ENCODE data around the gene PANK4. TPM values are rescaled to one million over a fixed set of nuclear protein-coding genes. Genes with fewer than 3 reads are reported as not detected.

The PANK4 gene
- polyA plus RNA-seq, 1 donor (not counting 4 experiments of a cell fraction or from before 2014, with no cell fraction given) = 14.5 TPM

- TF ChIP-seq, protein P1, sequence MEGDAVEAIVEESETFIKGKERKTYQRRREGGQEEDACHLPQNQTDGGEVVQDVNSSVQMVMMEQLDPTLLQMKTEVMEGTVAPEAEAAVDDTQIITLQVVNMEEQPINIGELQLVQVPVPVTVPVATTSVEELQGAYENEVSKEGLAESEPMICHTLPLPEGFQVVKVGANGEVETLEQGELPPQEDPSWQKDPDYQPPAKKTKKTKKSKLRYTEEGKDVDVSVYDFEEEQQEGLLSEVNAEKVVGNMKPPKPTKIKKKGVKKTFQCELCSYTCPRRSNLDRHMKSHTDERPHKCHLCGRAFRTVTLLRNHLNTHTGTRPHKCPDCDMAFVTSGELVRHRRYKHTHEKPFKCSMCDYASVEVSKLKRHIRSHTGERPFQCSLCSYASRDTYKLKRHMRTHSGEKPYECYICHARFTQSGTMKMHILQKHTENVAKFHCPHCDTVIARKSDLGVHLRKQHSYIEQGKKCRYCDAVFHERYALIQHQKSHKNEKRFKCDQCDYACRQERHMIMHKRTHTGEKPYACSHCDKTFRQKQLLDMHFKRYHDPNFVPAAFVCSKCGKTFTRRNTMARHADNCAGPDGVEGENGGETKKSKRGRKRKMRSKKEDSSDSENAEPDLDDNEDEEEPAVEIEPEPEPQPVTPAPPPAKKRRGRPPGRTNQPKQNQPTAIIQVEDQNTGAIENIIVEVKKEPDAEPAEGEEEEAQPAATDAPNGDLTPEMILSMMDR (optimal IDR thresholded peaks at IDR 0.05 in 1 of 3, IDR thresholded peaks at IDR 0.05 in 1 of 3, conservative IDR thresholded peaks at IDR 0.05 in 1 of 3; ENCODE audit: extremely low read depth in 1 of 3, insufficient read depth in 2 of 3, low read length in 3 of 3) = no peak
- TF ChIP-seq EZH2 (IDR thresholded peaks at IDR 0.05; ENCODE audit: low read length) = no peak
- H3K4me3 ChIP-seq (ENCODE audit: control insufficient read depth in 2 of 3, extremely low read depth in 1 of 3, insufficient read depth in 2 of 3, low read depth in 1 of 3, low read length in 3 of 3) = no peak overlapping the region
- no peaks in the 10 kb centered on the region for H3K36me3 ChIP-seq (ENCODE audit: control insufficient read depth in 2 of 2, extremely low read depth in 1 of 2, insufficient read depth in 2 of 2, low read length in 2 of 2)
- no peak overlapping the region for H3K27ac ChIP-seq (ENCODE audit: control insufficient read depth, insufficient read depth, low read length)
- no peaks in the 10 kb centered on the region for H3K9me1 ChIP-seq (ENCODE audit: control insufficient read depth, extremely low read depth, insufficient read depth, low read length)
- no peaks in the 10 kb centered on the region for H3K79me2 ChIP-seq (ENCODE audit: control insufficient read depth, insufficient read depth, low read length)
- no peaks in the 10 kb centered on the region for H4K20me1 ChIP-seq (ENCODE audit: control insufficient read depth, extremely low read depth, insufficient read depth, low read length)
- FAIRE-seq (no peak), DNase-seq (ENCODE audit: low read depth, low spot score) (no peak)
- H3K27me3 ChIP-seq (ENCODE audit: control insufficient read depth, extremely low read depth, insufficient read depth, low read length) = no peaks in the 10 kb centered on the region
- H3K9ac ChIP-seq (ENCODE audit: control insufficient read depth, extremely low read depth, insufficient read depth, low read length) = no peak overlapping the region
- H3K4me2 ChIP-seq (ENCODE audit: control insufficient read depth, extremely low read depth, insufficient read depth, low read depth, low read length) = no peak overlapping the region
- dilution Hi-C loops (cut with MboI; ENCODE audit: extremely low pct_ligation_motif_present, low sequenced_read_pairs) = no loop called here
- no peaks in the 10 kb centered on the region for H3K9me3 ChIP-seq (ENCODE audit: control insufficient read depth, low read depth, low read length)
- no peak overlapping the region for H2AFZ ChIP-seq (ENCODE audit: control insufficient read depth, low read length)
- H3K4me1 ChIP-seq (ENCODE audit: control insufficient read depth, extremely low read depth, insufficient read depth, low read length) = peaks cover 24% of the 10 kb centered on the region
These were observed 14.6 kb upstream of the PANK4 start for GRCh38 chr1:2540816-2541492.

GRCh38 chr1:2539312-2539907 lies 13.0 kb upstream of the PANK4 start:
- dilution Hi-C loops (cut with MboI; ENCODE audit: extremely low pct_ligation_motif_present, low sequenced_read_pairs) = no loop called here
- H3K4me3 ChIP-seq (ENCODE audit: control insufficient read depth in 2 of 3, extremely low read depth in 1 of 3, insufficient read depth in 2 of 3, low read depth in 1 of 3, low read length in 3 of 3) = no peak overlapping the region
- H3K4me1 ChIP-seq (ENCODE audit: control insufficient read depth, extremely low read depth, insufficient read depth, low read length) = peaks cover 36% of the 10 kb centered on the region
- H3K4me2 ChIP-seq (ENCODE audit: control insufficient read depth, extremely low read depth, insufficient read depth, low read depth, low read length) = no peak overlapping the region
- TF ChIP-seq, protein P1 (optimal IDR thresholded peaks at IDR 0.05 in 1 of 3, IDR thresholded peaks at IDR 0.05 in 1 of 3, conservative IDR thresholded peaks at IDR 0.05 in 1 of 3; ENCODE audit: extremely low read depth in 1 of 3, insufficient read depth in 2 of 3, low read length in 3 of 3) = peak in 2 of 3 experiments; percentile 35 to 55
- TF ChIP-seq EZH2 (IDR thresholded peaks at IDR 0.05; ENCODE audit: low read length) = no peak
- no peak overlapping the region for H3K9ac ChIP-seq (ENCODE audit: control insufficient read depth, extremely low read depth, insufficient read depth, low read length)
- no peaks in the 10 kb centered on the region for H3K9me3 ChIP-seq (ENCODE audit: control insufficient read depth, low read depth, low read length)
- no peaks in the 10 kb centered on the region for H3K9me1 ChIP-seq (ENCODE audit: control insufficient read depth, extremely low read depth, insufficient read depth, low read length)
- H2AFZ ChIP-seq (ENCODE audit: control insufficient read depth, low read length) = no peak overlapping the region
- FAIRE-seq (no peak), DNase-seq (ENCODE audit: low read depth, low spot score) (no peak)
- H3K79me2 ChIP-seq (ENCODE audit: control insufficient read depth, insufficient read depth, low read length) = no peaks in the 10 kb centered on the region
- no peak overlapping the region for H3K27ac ChIP-seq (ENCODE audit: control insufficient read depth, insufficient read depth, low read length)
- no peaks in the 10 kb centered on the region for H3K27me3 ChIP-seq (ENCODE audit: control insufficient read depth, extremely low read depth, insufficient read depth, low read length)
- H3K36me3 ChIP-seq (ENCODE audit: control insufficient read depth in 2 of 2, extremely low read depth in 1 of 2, insufficient read depth in 2 of 2, low read length in 2 of 2) = no peaks in the 10 kb centered on the region
- H4K20me1 ChIP-seq (ENCODE audit: control insufficient read depth, extremely low read depth, insufficient read depth, low read length) = no peaks in the 10 kb centered on the region

Data from keratinocyte (primary cell).